HuH-7.5 (cell line): Measurements from ENCODE around the gene C1GALT1.
"Not testable (repeated sequence)": the region's sequence is repeated elsewhere in the genome, so short reads cannot be mapped to it uniquely, and the experiment has no call there.

Experiments used
- DNase-seq: peaks from one replicate; pipeline ENCODE4 v3.0.0; 2011; ENCODE audit warnings: low spot score

The C1GALT1 gene

DNA sequence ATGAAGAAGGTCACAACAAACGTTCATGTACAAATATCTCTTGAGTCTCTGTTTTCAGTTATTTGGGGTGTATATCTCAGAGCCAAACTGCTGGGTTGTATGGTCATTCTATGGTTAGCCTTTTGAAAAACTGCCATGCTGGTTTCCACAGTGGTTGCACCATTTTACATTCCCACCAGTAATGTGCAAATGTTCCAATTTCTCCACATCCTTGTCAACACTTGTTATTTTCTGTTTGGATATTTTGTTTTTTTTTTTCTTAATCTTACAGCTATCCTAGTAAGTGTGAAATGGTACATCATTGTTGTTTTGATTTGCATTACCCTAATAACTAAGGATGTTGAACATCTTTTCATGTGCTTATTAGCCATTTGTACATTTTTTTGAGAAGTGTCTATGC, 13.0 kb upstream of the C1GALT1 start:
- no peak for DNase-seq

DNA sequence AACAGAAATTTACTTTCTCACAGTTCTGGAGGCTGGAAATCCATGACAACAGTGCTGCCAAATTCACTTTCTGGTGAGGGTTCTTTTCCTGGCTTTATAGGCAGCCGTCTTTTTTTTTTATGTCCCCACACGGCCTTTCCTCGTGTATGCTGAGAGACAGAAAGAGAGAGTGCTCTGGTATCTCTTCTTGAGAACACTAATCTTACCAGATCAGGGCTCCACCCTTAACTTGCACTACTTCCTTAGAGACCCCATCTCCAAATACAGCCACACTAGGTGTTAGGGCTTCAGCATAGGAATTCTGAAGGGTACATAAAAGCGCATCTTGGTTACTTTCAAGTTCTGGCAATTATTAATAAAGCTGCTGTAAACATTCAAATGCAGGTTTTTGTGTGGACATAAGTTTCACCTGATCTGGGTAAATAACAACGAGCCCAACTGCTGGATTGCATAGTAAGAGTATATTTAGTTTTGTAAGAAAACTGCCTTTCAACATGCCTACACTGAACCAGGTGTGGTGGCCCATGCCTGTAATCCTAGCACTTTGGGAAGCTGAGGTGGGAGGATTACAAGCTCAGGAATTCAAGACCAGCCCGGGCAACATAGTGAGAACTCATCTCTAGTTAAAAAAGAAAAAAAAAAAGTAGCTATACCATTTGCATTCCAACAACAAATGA, 8.2 kb upstream of the C1GALT1 start:
- no peak for DNase-seq

DNA sequence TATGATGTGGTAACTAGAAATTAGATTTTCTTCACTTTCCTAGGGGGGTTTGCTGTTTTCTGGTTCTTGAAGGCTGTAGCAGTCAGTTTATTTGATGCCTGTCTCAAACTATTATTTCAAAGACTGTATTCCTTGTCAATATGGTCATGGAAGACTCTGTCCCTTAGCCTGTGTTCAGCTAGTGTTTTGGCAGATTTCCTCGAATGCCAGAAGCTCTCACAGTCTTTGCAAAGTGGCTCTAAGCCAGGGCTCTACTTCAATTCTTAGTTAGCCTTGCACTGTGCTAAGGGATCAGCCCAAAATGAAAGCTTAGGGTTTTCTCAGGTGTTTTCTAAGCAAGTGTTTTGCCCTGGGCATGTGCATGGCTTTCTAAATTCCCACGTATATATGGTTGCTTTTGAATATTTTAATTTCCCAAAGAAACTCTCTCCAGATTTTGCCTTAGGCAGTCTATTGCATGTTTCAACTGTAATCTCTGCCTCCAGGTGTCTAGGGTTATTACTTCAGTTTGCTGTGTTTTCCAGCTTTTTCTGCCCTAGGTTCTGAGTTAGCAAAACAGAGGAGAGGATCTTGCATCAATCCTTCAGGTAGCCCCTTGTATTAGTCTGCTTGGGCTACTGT, 7.2 kb upstream of the C1GALT1 start:
- no peak for DNase-seq

DNA sequence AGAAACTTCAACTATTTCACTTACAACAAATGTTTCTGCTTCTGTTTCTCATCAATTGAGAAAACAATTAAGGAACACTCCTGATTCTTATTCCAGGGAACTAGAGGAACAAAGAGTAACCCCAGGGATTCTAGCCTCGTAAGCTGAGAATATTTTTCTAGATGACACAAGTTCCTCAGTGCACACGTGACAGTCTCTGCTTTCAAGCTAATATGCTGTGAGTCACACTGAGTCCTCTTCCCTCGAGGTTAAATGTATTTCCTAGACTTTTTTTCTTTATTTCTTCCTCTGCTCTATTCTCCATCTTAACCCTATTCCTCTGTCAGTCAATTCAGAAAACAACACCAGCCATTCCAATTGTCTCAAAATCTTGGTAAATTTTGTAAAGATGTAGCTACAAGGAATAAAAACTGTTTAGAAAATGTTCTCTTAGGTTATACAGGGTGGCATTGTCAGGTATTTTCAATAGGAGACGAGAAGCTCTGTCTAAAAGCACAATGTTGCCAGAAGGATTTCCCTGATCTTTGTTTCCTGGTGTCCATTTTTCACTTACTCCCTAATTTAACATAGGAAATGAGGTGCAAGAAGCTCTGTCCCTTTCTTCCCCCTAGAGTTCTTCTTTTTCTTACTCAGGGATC, 5.8 kb upstream of the C1GALT1 start:
- no peak for DNase-seq

DNA sequence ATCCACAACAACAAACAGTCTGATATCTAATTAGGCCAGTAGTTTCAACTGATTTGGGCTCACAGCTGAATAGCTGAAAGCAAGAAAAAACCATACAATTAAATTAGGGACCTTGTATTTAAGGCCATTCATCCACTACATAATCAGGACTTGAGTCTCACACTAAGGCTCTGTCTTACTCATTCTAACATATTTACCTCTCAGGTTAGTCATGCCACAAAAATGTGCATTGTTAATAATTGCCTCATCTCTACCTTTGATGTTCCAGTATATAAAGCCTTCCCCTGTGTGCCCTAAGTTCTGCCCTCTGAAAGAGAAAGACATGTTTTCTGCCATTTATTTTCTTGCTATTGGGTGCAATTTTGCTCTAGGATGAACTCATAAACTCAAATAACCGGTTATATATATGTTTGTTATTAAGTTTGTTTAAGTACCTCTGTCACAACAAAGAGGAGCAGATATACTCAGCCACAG, 5.3 kb upstream of the C1GALT1 start:
- peak; percentile 28 for DNase-seq

DNA sequence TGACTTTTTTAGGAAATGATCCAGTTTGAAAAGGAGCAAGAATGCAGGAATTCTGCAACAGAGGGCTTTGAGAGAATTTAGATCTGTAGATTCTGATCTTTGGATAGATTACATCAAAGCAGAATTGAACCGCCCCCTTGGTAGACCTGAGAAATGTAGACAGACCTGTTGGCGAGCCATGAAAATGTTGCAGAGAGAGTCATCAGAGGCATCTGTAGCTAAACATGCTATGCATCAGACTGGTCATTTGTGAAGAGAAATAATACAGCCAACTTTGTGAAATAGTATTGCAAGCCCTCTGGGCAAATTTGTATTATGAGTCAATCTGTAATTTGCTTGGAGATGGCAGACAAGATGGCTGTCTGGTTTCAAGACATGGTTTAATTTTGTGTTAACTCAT, 4.3 kb upstream of the C1GALT1 start:
- DNase-seq: no peak

DNA sequence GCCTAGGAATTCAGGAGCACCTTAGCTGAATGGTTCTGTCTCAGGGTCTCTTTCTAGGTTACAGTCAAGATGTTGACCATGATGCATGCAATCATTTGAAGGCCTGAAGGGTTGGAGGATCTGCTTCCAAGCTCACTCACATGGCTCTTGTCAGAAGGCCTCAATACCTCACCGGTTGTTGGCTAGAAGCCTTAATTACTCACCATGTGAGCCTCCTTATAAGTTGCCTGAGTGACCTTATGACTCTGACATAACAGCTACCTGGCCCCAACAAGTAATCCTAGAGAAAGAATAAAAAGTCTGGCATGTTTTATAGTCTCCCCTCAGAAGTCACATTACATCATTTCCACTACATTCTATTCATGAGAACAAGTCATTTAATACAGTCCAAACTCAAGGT, 3.4 kb upstream of the C1GALT1 start:
- no peak for DNase-seq

DNA sequence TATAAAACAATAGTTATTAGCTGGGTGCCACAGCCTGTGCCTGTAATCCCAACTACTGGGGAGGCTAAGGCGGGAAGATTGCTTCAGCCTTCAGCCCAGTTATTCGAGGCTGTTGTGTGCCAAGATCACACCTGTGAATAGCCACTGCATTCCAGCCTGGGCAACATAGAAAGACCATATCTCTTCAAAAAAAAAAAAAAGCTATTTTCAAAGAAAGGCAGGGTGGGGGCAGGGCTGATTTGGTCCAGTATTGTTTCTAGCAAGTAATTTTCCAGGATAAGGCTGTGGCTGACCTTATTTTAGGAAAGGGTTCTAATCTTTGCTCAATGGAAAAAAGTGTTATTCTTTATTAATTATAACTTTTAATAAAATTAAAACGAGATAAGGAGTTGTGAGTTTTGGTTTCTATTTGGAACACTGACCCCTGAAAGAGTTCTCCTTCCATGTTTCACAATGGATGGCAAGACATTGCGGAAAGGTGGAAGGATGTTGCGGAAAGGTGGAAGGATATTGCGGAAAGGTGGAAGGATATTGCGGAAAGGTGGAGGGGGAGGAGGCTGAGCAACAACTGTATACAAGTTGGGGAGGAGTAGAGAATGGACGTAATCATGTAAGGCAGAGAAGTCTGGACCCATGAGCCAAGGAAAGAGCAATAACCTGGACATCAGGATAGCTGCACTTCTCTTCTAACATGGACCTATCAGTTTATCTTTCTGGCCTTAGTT, 1.5 kb upstream of the C1GALT1 start:
- DNase-seq: no peak

DNA sequence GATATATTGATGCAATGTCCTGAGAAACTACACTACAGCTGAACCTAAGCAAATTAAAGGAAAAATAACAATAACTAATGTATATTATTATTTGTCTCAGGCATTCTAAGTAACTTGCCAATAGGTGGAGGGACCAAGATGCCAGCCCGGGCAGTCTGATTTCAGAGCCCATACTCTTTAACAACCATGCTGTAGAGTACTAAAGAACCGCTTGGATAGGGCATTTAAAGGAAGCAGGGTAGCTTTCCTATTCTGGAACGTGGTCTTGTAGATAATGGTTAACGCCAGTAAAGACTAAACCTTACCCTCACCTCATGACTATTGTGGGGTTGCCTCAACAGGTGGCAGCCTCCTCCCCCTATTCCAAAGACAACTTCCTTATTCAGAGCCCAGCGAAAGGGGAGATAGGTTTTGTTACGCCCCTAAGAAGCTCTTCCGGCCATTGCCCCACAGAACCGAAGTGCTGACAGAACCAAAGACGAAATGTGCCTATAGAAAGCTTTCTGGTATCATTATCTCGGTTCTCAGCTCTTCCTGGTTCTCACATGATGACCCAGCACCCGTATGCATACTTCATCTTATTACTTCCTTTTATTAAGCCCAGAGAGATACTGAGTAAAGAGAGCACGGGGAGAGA, 707 bp upstream of the C1GALT1 start:
- peak; percentile 41 for DNase-seq

DNA sequence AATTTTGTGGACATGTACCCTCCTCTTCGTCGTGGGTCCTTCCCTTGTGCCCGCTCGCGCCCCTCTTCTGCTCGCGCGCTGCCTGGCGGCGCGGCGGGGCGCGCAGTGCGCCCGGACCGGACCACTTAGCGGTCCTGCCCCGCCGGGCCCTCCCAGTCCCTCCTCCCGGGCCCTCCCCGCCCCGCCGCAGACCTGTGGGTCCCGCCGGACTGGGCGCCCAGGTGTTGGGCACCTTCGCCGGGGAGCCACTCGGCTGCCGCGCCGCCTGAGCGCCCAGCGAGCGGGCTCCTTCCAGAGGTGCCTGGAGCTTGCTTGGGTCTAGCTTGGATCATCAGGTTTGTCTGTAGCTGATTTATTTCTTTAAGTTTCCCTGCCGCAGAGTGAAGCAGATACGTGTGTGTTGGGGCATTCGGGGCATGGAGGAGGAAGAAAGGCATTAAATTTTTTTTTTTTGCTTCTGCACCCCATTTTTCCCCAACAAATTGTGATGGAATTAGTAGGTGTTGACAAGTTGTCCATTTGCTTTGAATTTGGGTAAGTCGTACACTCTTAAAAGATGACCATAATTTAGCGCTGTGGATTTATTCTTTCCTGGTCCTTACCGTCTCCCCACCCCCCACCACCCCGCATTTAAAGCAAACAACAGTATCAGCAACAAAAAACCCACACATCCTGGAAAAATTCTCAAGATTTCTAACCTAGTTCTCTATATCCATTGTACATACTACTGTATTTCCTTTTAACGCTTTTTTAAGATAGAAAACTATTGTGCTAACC, 905 bp downstream of the C1GALT1 start:
- peak; percentile 43 for DNase-seq

DNA sequence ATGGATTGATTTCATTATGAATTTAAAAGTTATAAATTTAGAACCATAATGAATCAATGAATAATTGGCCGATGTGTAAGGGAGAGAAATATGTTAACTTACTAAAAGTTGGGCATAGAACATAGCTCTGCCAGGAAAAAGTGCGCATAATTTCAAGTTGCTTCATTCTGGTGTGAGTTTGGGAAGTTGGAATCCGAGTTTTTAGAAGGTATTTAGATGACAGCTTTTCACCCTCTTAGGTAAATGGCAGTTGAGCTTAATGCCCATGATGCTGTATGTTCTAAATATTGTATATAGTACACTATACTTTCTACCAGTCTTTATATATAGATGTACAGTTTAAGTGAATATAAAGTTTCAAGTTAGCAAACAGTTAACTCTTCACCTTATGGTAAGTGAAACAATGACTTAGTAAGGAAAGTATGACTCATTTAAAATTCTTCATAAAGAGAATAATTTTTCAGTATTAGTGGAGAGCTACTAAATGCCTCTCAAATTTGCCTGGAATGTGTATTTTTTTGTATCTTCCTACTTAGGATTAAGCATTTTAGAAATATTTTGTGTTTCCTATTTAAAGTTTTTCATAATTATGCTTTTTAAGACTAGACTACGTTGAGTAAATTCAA, 1.6 kb downstream of the C1GALT1 start:
- DNase-seq: no peak

DNA sequence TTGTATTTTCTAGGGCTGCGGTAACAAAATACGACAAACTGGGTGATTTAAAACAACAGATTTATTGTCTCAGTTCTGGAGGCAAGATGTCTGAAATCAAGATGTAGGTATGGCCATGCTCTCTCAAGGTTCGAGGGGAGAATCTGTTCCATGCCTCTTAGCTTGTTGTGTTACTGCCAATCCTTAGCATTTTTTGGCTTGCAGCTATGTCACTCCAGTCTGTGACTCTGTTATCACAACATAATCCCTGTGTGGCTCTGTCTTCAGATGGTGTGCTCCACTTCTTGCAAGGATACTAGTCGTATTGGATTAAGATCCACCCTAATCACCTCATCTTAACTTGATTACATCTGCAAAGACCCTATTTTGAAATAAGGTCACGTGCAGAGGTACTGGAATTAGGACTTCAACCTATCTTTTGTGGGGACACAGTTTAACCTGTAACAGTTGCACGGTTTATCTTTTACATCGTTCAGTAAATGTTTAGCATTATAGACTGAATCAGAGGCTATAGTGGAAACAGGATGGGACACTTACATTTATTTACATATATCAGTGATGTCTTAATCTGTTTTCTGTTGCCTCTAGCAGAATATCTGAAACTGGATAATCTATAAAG, 3.1 kb downstream of the C1GALT1 start:
- DNase-seq: no peak

DNA sequence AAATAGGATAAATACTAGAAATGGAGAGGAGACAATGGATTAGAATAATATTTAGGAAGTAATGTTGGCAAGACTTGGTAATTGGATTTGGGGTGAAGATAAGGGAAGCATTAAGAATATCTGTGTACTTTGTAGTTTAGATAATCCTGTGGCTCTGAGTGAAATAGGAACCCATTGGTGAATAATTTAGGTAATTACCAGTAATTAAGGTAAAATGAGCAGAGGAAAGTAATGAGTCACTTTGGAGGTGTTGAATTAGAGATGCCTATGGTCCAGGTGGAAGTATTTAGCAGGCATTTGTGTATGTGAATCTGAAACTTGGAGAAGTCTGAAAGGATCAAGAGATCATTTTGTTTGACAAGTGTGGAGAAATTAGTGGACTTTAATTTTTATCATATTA, 5.7 kb downstream of the C1GALT1 start:
- no peak for DNase-seq

DNA sequence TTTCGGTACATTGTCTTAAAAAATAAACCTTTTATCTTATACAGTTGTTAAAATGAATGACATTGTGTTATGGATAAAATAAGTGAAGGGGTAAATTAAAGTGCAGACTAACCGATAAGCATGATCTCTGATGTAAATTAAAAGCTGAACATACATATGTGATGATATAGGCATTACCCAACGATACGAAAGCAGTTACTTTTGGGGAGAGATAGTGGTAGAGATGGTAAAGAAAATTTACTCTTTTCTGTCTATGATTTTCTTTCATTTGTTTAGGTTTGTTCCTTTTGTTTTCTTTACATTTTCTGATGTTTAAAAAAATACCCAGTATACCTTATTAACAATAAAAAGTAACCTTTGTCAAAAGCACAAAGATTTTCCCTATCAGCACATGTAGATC, 6.4 kb downstream of the C1GALT1 start:
- no peak for DNase-seq

DNA sequence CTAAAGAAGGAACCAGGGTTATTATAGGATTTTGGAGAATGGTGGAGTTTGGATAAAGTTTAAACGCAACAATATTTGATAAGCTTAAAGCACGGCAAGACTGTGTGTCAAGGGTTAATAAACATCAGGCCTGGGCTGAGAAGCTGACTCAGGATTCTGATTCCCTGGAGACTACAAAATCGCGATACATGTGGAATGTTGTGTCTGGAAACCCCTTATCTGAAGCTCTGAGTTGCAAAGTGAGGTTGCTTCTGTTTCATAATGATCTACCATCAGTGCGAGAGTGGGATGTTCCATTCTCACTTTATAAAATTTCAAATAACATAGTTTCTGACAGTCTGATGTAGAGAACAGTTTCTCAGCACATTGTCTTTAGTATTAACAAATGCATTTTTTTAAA, 7.8 kb downstream of the C1GALT1 start:
- DNase-seq: no peak

DNA sequence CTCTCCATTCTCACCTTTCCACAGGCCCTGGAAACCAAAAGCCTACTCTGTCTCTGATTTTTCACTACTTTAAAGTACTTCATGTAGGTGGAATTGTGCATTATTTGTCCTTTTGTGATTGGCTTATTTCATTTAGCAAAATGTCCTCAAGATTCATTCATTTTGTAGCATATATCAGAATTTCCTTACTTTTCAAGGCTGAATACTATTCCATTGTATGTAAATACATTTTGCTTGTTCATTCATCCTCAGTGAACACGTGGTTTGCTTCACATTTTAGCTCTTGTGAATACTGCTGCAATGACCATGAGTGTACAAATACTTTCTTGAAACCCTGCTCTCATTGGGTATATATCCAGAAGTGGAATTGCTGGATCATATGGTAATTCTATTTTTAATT, 8.8 kb downstream of the C1GALT1 start:
- DNase-seq: no peak

DNA sequence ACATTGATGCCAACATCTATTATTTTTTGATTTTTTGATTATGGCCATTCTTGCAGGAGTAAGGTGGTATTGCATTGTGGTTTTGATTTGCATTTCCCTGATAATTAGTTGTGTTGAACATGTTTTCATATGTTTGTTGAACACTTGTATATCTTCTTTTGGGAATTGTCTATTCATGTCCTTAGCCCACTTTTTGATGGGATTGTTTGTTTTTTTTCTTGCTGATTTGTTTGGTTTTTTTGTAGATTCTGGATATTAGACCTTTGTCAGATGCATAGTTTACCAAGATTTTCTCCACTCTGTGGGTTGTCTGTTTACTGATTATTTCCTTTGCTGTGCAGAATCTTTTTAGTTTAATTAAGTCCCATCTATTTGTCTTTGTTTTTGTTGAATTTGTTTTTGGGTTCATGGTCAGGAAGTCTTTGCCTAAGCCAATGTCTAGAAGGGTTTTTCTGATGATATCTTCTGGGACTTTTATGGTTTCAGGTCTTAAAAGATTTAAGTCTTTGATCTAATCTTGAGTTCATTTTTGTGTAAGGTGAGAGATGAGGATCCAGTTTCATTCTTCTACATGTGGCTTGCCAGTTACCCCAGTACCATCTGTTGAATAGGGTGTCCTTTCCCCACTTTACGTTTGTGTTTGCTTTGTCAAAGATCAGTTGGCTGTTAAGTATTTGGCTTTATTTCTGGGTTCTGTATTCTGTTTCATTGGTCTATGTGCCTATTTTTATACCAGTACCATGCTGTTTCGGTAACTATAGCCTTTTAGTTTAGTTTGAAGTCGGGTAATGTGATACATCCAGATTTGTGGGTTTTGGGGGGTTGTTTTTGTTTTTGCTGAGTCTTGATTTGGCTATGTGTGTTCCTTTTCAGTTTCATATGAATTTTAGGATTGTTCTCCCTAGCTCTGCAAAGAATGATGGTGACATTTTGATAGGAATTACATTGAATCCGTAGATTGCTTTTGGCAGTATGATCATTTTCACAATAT, 10.7 kb downstream of the C1GALT1 start:
- DNase-seq: not testable (repeated sequence)

DNA sequence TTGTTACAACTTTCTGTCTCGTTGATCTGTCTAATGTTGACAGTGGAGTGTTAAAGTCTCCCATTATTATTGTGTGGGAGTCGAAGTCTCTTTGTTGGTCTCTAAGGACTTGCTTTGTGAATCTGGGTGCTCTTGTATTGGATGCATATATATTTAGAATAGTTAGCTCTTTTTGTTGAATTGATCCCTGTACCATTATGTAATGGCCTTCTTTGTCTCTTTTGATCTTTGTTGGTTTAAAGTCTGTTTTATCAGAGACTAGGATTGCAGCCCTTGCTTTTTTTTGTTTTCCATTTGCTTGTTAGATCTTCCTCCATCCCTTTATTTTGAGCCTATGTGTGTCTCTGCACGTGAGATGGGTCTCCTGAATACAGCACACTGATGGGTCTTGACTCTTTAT, 17.2 kb downstream of the C1GALT1 start:
- DNase-seq: not testable (repeated sequence)

DNA sequence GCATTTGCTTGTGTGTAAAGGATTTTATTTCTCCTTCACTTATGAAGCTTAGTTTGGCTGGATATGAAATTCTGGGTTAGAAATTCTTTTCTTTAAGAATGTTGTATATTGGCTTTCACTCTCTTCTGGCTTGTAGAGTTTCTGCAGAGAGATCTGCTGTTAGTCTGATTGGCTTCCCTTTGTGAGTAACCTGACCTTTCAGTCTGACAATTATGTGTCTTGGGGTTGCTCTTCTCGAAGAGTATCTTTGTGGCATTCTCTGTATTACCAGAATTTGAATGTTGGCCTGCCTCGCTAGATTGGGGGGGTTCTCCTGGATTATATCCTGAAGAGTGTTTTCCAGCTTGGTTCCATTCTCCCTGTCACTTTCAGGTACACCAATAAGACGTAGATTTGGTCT, 17.9 kb downstream of the C1GALT1 start:
- DNase-seq: not testable (repeated sequence)
